ENCODE results near the gene P4HB.

- no peak for TF ChIP-seq SPI1 (IDR thresholded peaks at IDR 0.05; ENCODE audit: borderline replicate concordance, insufficient read depth, low read depth, low read length)
- TF ChIP-seq RBBP5 (conservative IDR thresholded peaks at IDR 0.05): no peak
- no peak for TF ChIP-seq ESRRA (IDR thresholded peaks at IDR 0.05; ENCODE audit: low read length)
- TF ChIP-seq POLR2A (IDR thresholded peaks at IDR 0.05; ENCODE audit: low read depth, low read length): no peak
- no peak for TF ChIP-seq ZBTB33 (IDR thresholded peaks at IDR 0.05)
- no peak for TF ChIP-seq ZNF592 (IDR thresholded peaks at IDR 0.05)
- TF ChIP-seq FOXM1 (IDR thresholded peaks at IDR 0.05; ENCODE audit: low read depth, low read length): no peak
- TF ChIP-seq JUNB (IDR thresholded peaks at IDR 0.05): no peak
- no peak for TF ChIP-seq CREB1 (IDR thresholded peaks at IDR 0.05; ENCODE audit: low read depth)
- TF ChIP-seq ATF3 (IDR thresholded peaks at IDR 0.05; ENCODE audit: borderline replicate concordance, extremely low read depth, low read depth, low read length): no peak
Observed at GRCh38 chr17:81838753-81839255, 21.5 kb downstream of the P4HB start.
